HG03520 (cell line): ENCODE measurements around the gene PKDCC.
"Not testable (repeated sequence)": the region's sequence is repeated elsewhere in the genome, so short reads cannot be mapped to it uniquely, and the experiment has no call there.

Experiments used
- ATAC-seq: cut with Tn5 transposase; IDR thresholded peaks from one replicate; pipeline ENCODE4 v1.9.1; 2021; ENCODE audit warnings: mild to moderate bottlenecking, moderate library complexity; ENCODE audit not compliant: unreplicated experiment

PKDCC gene

DNA sequence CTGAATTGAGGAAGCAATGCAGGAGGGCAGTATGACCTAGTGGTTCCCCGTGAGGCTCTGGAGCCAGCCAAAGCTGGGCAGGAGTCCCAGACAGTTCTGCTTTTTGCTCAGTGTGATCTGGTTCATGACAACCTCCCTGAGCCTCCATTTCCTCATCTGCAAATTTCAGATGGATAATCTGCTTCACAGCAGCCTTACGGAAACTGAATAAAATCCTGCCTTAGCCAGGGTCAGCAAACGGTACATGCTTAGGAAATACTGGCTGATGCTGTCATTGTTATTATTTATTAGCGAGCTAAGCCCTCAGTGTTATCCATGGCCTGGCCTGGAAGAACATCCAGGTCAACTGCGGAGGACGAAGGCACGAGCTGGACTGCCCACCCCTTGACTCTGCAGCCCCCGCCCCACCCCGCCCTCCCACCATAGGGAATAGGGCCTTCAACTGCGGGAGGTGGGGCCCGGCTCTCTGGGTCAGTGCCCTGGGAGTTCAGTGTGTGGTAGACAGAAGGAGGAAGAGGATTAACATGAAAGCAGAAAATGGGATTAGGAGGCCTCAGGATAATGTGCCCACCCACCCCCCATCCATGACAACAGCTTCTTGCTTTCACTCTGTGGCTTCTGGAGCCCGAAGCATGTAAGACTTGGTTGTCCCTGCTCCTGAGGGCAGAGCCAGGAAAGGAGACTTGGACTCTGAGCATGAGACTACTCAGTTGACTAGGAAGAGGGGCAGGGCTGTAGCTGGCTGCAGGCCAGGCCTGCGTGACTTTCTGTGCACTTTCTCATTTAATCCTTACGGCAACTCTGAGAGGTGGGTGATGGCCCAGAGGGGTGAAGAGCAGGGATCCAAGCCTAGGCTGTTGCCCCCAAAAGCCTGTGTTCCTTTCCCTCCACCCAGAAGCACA lies 13.1 kb downstream of the PKDCC start:
- ATAC-seq = no peak

DNA sequence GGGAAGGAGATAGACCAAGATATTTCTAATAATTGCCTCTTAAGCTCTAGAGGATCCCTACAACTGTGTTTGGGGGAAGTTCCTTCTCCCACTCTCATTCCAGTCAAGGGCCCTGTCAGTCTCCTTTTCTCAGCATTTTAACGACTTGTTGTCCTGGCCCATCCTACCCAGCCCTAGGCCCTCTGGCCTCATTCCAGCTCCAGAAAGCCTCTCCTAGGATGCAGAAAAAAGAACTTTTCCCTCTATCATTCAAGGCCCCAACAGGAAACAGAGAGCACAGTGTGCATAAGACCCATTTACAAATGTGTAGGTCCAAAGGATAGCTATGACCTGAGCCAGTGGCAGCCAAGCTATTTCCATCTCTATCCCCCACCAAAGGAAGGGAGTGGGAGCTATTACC lies 14.0 kb downstream of the PKDCC start:
- ATAC-seq = no peak

DNA sequence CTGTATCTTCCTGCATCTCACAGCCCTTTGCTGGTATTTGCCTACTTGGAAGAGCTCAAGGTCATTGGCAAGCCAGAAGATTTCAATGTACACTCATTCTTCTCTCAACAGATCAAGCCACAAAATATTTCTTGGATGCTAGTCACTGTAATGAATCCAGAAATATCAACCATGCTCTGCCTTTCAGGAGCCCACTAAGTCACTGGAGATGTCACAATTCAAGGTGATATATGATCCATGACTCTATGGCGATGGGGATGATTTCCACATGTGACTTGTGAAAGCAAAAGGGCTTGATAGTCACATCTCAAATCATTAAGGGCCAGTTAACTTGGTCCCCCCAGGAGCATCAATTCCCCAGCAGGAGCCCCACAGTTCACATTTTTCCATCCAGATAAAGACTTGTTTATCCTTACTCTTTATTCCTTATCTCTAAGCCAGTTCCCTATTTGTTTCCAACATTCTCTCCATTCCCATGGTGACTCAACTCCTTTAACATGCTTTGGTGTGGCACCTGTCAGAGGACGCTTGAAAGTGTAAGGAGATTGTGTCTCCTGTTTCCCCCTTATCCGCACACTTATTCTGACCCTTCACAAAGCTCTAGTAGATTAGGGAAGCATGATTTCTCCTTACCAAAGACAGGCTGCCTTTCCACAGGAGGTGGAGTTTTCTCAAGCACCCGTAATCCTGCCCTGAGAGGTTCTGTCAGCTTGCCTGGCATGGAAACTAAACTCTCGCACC lies 15.8 kb downstream of the PKDCC start:
- ATAC-seq = no peak

DNA sequence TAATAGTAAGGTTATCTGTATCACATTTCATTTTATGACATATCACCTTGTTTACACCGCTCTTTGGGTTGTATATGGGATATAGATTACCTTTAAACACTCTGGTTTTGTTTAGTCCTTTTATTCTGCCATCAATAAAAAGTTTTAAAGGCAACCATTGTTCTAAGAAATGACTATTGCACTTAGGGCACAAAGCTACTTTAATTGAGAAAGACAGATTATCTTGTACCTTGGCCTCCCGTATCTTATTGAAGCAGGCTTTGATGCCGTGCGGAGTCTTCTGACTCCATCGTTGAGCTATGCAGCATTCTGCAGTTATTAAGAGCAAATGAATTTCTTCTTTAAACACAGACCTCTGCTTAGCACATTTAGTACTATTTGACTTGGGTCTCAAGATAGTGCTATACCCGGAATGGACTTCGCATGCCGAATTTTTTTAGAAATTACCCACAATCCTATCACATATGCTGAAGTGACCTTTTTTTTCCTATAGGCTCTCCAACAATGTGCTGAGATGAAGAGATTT lies 16.7 kb downstream of the PKDCC start:
- no peak for ATAC-seq

DNA sequence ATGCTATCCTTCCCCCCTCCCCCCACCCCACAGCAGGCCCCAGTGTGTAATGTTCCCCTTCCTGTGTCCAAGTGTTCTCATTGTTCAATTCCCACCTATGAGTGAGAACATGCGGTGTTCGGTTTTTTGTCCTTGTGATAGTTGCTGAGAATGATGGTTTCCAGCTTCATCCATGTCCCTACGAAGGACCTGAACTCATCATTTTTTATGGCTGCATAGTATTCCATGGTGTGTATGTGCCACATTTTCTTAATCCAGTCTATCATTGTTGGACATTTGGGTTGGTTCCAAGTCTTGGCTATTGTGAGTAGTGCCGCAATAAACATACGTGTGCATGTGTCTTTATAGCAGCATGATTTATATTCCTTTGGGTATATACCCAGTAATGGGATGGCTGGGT lies 17.9 kb downstream of the PKDCC start:
- ATAC-seq = not testable (repeated sequence)

DNA sequence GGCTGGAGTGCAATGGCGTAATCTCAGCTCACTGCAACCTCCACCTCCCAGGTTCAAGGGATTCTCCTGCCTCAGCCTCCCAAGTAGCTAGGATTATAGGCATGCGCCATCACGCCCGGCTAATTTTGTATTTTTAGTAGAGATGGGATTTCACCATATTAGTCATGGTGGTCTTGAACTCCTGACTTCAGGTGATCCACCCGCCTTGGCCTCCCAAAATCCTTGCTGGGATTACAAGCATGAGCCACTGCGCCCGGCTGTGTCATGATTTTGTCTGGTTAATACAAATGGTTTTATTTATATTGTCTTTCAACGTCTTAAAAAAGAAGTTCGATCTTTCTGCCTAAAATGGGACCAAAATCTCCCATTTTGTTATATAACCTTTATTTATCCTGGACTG lies 19.2 kb downstream of the PKDCC start:
- not testable (repeated sequence) for ATAC-seq

DNA sequence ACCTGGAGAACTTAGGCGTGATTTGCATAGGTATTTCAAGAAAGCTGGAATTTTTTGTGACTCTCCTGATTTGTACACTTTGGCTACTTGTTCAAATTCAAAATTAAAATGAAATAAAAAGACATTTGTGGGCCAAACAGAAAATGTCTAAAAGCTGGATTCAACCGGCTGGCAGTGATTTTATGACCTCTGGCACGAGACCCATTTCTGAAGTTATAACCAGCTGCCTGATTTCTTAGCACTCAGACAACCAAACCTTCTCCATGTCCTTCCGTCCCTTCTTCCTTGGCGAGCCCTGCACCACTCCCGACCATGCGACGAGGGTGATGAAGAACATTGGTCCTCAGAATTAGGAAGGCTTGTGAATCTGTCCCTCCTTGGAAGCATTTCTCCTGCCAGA lies 19.7 kb downstream of the PKDCC start:
- ATAC-seq = no peak

DNA sequence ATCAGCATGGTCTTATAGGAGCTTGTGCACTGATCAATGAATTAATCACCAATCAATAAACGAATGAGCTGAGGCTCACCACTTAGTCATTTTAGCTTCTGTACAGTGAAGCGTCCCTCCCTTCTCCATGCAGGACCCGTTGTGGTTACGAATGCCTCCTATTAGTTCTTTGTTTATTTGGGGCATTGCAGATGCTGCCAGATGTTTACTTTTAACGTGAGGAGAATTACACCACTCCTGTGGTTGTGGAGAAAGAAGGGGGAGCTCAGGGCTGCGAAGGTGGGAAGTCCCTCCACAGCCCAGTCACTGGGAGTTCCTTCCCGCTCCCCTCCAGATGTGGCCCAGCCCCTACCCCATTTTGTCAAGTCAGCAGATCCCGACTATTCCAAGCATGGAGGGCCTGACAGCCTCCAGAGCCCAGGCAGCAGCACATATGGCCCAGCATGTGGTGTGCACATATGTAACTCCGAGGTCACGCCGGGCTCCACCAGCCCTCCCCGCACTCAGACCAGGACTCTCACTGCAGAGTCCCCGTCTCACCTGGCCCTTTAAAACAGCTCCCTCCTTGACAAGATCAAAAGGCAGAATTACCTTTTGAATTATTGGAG lies 20.9 kb downstream of the PKDCC start:
- ATAC-seq = no peak

DNA sequence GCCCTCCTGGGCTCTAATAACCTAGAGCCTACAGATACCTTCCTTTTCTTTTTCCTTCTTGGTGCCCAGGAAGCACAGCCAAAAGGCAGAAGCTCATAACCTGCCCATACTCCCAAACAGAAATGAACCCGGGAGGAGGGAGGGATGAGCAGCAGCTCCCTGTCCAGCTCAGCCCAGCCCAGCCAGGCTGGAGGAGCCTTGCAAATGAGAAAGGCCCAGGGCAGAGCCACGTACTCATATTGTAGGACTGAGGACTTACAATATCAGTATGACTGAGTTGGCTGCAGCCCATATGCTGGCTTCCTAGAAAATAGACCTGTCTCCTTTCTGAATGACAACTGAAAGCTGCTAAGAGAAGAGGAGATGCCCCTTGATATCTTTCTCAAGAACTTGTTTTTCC lies 21.7 kb downstream of the PKDCC start:
- no peak for ATAC-seq

DNA sequence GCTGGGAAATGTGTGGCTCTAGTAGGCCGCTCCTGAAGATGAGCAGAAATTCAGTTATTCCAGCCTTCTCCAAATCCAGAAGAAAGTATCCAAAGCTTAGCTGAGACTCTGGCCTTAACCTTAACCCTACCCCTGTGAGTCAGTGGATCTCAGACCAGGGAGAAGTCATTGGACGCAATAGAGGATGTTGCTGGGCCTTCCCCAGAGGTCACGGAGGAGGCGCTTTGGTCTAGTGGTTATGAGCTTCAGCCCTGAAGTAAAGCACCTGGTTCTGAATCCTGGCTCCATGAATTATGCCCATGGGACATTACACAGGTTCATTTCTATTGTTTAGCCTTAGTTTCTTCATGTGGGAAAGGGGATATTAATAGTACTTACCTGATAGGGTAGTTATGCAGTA lies 24.0 kb downstream of the PKDCC start:
- no peak for ATAC-seq

DNA sequence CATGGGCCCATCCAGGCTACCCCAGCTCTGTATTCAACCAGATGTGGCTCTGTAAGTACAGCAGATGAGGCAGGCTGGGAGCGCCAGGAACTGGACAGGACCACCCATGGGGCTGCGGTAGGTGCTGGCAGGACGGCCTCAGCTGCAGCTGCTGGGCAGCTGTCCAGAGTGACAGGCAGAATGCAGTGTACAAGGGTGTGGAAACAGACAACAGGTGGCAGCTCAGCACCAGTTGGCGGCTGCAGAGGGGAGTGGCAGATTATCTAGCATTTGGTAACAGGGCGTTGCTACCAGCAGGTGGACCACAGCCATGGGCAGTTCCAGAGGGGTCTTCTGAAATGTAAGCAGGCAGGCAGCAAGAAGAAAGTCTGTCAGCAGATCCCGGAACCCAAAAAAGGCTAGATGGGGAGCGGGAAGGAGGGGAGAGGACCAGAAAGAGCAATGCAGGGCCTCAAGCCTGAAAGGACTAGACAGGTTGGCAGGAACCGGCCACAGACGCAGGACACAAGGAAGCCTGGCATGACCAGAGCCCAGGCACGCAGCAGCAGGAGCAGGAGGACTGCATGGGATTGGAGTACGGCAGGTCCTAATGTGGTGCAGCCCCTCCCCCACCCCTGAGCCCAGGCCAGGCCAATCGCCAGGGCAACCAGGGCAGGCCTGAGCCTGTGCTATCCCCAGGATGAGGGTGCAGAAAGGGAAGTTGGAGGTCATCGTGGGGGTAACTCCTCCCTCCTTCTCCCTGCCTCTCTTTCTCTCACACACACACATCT lies 24.7 kb downstream of the PKDCC start:
- ATAC-seq = no peak

DNA sequence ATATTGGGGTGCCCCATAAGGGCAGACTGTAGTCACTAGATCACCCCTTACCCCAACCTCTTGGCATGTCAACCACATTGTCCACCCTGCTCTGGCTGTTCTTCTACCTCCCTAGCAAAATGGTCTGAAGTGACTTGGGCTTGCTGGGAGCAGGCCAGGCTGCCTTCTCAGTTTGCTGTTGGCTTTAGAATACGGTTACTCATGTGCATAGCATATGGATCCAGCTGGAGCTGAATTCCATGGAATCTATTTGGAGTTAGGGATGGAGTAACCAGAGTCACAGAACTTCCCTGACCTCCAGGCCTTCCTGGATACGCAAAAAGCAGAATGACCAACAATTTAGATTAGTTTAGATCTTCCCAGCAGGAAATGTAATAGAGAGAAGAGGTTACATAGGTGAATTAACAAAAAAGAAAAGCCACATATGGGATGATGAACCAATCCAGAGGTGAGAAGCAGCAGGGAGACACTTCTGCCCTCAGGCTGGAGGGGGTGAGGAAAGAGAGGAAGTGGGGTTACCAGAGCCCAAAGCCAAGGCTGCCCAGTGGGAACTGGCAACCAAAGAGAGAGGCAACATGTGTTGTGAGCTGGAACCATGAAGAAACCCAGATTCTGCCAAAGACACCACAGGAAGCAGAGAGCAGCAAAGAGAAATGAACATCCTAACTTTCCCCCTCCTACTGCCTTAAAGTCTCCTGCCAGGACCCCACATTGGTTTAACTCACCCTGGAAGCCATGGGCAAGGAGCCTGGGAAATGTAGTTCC lies 26.1 kb downstream of the PKDCC start:
- no peak for ATAC-seq

DNA sequence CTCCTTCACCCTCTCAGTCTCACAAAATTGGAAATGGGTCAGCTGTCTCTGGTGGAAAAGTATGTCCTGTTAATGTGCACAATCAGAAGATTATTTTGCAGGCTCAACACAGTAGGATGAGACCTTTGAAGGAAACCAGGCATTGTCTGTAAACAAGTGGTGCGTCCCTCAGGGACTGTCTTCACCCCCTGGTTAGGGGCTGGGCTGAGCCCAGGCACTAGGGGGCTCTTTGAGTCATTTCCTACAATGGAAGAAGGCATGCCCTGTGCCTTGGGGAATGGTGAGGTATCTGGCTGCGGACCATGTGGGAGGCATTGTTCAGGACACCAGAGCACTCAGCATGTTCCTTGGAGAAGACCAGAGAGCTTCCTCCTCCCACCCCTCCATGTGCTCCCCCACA lies 26.8 kb downstream of the PKDCC start:
- no peak for ATAC-seq

DNA sequence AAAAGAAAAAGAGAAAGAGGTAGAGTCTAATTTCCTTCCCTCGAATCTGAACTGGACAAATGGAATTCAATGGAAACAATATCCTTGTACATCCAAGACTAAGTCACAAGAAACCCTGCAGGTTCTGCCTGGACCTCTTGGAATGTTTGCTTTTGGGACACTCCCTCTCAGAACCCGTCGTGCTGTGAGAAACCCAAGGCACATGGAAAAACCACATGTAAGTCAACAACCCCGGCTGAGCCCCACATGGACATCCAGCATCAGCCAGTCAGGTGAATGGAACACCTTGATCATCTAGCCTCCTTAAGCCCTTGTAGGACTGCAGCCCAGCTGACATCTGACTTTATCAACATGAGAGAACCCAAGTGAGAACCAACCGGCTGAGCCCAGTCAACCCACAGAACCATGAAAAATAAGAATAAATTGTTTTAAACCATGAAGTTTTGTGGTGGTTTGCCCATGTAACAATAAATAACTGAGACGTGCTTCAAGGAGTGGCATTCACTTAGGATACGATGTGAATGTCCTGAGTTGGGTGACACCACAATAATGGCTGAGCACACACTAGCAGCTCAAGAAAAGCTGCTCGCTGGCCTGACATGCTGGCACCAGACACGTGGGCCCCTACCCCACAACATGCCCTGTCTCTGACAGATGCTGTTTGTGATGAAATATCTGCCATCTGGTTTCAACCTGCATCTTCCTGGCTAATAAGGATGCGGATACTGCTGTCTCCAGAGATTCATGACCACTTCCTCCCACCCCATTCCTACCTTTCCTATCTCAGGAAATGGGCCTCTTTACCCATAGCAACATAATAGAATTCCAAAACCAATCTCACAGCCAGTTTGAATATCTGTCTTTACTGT lies 28.8 kb downstream of the PKDCC start:
- no peak for ATAC-seq

DNA sequence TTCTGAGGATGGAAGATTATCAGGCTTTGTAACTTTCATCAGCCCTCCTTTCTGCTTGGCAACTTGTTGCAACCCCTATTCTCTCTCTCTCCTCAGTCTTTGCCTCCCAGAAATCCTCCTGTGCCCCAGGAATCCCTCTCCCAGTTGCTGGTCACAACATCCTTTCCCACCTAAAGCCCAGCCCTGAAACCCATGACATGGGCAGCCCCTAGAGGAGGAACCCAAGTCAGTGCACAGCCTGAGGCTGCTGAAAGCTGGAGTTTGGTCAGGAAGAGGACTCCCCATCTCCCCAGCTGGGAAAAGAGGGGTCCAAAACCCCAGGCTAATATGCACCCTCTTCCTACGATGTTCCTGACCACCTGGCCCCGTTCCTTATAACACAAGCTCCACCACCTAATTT lies 29.5 kb downstream of the PKDCC start:
- ATAC-seq = no peak

DNA sequence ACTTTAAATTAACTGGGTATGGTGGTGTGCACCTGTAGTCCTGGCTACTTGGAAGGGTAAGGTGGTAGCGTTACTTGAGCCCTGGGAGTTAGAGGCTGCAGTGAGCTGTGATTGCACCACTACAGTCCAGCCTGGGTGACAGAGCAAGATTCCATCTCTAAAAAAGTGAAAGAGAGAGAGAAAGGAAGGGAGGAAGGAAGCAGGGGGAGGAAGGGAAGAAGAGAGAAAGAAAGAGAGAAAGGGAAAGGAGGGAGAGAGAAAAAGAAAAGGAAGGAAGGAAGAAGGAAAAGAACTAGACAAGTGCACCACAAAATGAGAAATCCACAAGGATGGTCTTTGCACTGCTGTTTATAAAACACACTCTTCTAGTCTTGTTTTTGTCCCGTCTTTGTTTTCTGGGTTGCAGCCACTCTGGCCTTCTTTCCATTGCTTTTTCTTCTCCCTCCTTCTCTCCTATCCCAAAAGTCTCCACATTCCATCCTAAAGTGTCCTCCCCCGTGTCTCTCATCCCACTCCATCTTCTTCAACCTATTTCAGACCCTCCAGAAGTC lies 32.0 kb downstream of the PKDCC start:
- no peak for ATAC-seq

DNA sequence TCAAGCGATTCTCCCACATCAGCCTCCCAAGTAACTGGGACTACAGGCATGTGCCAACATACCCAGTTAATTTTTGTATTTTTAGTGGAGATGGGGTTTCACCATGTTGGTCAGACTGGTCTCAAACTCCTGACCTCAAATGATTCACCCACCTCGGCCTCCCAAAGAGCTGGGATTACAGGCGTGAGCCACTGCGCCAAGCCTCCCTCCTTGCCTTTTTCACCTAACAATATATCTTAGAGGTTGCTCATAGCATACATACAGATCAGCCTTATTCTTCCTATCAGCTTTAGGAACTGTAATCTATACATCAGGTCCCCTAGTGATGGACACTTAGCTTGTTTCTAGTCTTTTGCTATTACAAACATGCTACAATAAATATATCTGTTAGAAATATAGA lies 33.3 kb downstream of the PKDCC start:
- ATAC-seq = not testable (repeated sequence)

DNA sequence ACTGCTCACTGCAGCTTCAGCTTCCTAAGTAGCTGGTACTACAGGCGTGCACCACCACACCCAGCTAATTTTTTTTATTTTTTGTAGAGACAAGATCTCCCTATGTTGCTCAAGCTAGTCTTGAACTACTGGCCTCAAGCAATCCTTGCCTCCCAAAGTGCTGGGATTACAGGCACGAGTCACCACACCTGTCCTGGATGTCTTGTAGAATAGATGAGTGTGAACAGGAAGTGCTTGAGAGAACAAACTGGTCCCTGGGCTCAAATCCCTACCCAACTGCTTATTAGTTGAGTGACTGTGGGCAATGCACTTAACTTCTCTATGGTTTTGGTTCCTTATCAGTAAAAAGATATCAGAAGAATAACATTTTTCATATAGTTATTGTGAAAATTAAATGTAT lies 34.2 kb downstream of the PKDCC start:
- no peak for ATAC-seq

DNA sequence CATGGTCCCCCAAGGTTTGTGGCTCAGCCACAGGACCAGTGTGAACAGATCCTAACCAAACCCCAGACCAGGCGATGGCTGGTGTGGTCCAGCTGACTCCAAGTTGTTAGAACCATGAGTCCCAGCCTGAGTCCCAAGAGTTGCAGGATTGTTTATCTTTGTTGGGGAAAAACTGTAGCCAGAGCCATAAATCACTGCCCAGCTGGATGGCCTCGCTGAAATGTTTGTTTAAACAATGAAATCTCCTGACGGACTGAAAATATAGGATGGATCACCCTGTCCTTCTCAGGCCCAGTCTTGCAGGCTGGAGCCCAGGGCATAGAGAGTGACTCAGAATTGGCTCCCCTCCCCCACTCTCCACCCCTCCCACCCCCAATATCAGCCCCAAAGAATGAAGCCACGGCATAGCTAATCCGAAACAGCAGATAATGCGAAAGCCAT lies 36.4 kb downstream of the PKDCC start:
- ATAC-seq = no peak
